Measurements from ENCODE around the gene CACNA1C. TPM values are rescaled to one million over a fixed set of nuclear protein-coding genes. Genes with fewer than 3 reads are reported as not detected.

The CACNA1C gene
- total RNA-seq, 3 donors from 2014 or later = 2.6 to 11.8 (median 9.5) TPM

DNA sequence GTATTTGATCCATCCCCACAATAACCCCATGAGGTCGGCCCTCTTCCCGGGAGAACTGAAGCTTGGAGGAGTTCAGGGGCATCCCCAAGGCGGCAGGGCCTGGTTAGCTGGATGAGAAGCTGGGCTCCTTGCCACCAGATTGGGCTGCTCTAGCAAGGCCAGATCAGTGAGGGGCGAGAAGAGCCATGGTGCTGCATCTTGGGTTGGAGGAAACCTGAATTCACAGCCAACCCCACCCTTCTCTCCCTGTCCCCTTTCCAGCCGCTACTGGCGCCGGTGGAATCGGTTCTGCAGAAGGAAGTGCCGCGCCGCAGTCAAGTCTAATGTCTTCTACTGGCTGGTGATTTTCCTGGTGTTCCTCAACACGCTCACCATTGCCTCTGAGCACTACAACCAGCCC lies 513.4 kb downstream of the CACNA1C start:
- intact Hi-C loops (cut with DNase I; ENCODE audit: low total_unique reads) = no loop called here
- no peak overlapping the region for H3K27ac ChIP-seq
- TF ChIP-seq, protein P1, sequence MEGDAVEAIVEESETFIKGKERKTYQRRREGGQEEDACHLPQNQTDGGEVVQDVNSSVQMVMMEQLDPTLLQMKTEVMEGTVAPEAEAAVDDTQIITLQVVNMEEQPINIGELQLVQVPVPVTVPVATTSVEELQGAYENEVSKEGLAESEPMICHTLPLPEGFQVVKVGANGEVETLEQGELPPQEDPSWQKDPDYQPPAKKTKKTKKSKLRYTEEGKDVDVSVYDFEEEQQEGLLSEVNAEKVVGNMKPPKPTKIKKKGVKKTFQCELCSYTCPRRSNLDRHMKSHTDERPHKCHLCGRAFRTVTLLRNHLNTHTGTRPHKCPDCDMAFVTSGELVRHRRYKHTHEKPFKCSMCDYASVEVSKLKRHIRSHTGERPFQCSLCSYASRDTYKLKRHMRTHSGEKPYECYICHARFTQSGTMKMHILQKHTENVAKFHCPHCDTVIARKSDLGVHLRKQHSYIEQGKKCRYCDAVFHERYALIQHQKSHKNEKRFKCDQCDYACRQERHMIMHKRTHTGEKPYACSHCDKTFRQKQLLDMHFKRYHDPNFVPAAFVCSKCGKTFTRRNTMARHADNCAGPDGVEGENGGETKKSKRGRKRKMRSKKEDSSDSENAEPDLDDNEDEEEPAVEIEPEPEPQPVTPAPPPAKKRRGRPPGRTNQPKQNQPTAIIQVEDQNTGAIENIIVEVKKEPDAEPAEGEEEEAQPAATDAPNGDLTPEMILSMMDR (IDR thresholded peaks at IDR 0.05) = no peak
- no peak for TF ChIP-seq POLR2AphosphoS5 (IDR thresholded peaks at IDR 0.05)
- no peak for TF ChIP-seq POLR2A (IDR thresholded peaks at IDR 0.05)
- H3K9me3 ChIP-seq = no peaks in the 10 kb centered on the region
- H3K27me3 ChIP-seq = no peaks in the 10 kb centered on the region
- H3K4me3 ChIP-seq = no peak overlapping the region
- no peaks in the 10 kb centered on the region for H3K36me3 ChIP-seq
- H3K4me1 ChIP-seq = no peaks in the 10 kb centered on the region
- DNase-seq (ENCODE audit: low spot score in 2 of 2) = no peak

DNA sequence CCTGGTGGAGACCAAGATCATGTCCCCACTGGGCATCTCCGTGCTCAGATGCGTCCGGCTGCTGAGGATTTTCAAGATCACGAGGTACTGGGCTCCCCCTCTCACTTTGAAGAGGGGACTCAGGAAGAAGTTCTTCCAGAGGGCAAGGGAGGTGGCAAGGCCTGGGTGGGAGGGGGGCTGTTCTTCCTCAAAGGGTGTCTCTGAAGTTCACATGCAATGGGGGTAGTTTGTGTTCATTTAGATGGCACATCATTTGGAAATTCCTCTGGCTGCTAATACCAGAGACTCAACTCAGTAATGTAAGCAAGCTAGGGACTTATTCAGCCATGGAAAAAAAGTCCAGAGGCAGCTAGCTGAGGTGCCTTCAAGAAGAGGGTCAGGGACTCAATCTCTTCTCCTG lies 514.9 kb downstream of the CACNA1C start:
- no peak overlapping the region for H3K27ac ChIP-seq
- H3K4me3 ChIP-seq = no peak overlapping the region
- H3K4me1 ChIP-seq = no peaks in the 10 kb centered on the region
- DNase-seq (ENCODE audit: low spot score in 2 of 2) = no peak
- no peaks in the 10 kb centered on the region for H3K27me3 ChIP-seq
- no peak for TF ChIP-seq POLR2AphosphoS5 (IDR thresholded peaks at IDR 0.05)
- intact Hi-C loops (cut with DNase I; ENCODE audit: low total_unique reads) = no loop called here
- H3K36me3 ChIP-seq = no peaks in the 10 kb centered on the region
- no peaks in the 10 kb centered on the region for H3K9me3 ChIP-seq

DNA sequence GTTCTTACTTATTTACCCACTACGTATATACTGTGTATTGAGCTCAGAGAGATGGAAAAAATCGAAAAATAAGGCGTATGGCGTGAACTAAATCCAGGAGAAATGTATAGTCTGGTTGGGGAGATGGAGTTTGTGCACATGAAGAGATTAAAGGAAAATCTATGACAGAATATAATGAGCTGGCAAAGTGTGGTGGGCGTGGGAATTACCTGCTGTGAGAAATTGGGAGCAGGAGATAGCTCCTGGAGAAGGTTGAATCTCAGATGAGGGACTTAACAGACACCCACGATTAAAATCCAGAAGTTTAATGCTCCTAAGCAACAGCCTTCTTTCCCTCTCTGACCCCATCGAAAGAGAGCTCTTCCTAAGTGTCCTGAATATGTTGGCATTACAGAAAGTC lies 517.8 kb downstream of the CACNA1C start:
- H3K36me3 ChIP-seq = no peaks in the 10 kb centered on the region
- H3K27me3 ChIP-seq = no peaks in the 10 kb centered on the region
- intact Hi-C loops (cut with DNase I; ENCODE audit: low total_unique reads) = no loop called here
- no peaks in the 10 kb centered on the region for H3K9me3 ChIP-seq
- no peak for DNase-seq (ENCODE audit: low spot score in 2 of 2)
- TF ChIP-seq, protein P1 (IDR thresholded peaks at IDR 0.05) = no peak
- no peak for TF ChIP-seq POLR2A (IDR thresholded peaks at IDR 0.05)
- TF ChIP-seq POLR2AphosphoS5 (IDR thresholded peaks at IDR 0.05) = no peak
- H3K27ac ChIP-seq = no peak overlapping the region
- H3K4me3 ChIP-seq = no peak overlapping the region
- H3K4me1 ChIP-seq = no peaks in the 10 kb centered on the region

DNA sequence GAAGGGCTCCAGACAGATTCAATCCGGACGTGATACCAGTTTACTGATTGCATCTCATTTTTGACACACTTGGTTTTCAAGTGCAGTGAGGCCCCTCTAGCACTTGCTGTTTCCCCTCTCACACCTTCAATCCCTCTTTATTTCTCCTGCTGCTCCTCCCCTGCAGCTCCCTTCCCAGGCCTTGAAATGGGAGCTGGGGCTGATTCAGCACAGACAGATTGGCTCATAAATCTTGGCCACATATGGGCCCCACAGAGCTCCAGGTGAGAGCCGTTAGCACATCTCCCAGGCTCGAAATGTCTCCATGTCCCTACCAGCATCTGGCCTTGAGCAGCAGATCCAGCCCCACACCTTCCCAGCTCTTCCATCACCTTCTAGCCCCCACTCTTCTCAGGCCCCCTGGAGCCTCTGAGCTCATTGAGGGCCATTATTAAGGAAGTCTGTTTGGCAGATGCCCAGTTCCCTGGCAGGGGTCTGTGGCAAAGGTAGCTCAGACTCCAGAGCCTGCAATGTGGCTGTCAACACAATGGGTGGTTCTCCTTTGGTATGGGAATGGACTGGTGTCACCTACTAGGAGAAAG lies 521.7 kb downstream of the CACNA1C start:
- Histone ChIP-seq H3K9me3 (no peaks in the 10 kb centered on the region), H3K4me1 (no peaks in the 10 kb centered on the region), H3K27ac (no peak overlapping the region), H3K27me3 (no peaks in the 10 kb centered on the region), H3K4me3 (no peak overlapping the region), H3K36me3 (no peaks in the 10 kb centered on the region)
- TF ChIP-seq POLR2AphosphoS5 (IDR thresholded peaks at IDR 0.05) = no peak
- no peak for TF ChIP-seq POLR2A (IDR thresholded peaks at IDR 0.05)
- TF ChIP-seq, protein P1 (IDR thresholded peaks at IDR 0.05) = no peak
- intact Hi-C loops (cut with DNase I; ENCODE audit: low total_unique reads) = no loop called here
- DNase-seq (ENCODE audit: low spot score in 2 of 2) = no peak

DNA sequence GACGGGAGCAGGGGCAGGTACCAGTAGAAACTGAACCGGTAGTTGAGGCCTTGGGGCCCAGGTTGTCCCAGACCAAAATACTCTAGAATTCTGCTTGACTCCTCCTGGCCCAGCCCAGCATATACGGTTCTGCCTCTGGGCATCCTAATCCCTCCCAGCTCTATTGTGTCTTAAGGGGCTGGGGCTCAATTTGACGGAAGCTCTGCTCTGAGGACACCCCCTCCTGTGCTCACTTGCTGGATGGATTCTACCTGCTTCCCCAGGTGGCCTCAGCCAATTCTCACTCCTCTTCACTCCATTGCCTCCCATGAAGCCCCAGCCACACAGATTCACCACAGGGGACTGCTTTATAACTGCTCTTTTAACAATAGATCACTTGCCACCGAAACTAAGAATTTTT lies 522.5 kb downstream of the CACNA1C start:
- intact Hi-C loops (cut with DNase I; ENCODE audit: low total_unique reads) = no loop called here
- no peak overlapping the region for H3K4me3 ChIP-seq
- no peaks in the 10 kb centered on the region for H3K9me3 ChIP-seq
- no peaks in the 10 kb centered on the region for H3K4me1 ChIP-seq
- no peaks in the 10 kb centered on the region for H3K36me3 ChIP-seq
- no peak for TF ChIP-seq POLR2A (IDR thresholded peaks at IDR 0.05)
- TF ChIP-seq POLR2AphosphoS5 (IDR thresholded peaks at IDR 0.05) = no peak
- TF ChIP-seq, protein P1 (IDR thresholded peaks at IDR 0.05) = no peak
- no peak for DNase-seq (ENCODE audit: low spot score in 2 of 2)
- H3K27me3 ChIP-seq = no peaks in the 10 kb centered on the region
- no peak overlapping the region for H3K27ac ChIP-seq

DNA sequence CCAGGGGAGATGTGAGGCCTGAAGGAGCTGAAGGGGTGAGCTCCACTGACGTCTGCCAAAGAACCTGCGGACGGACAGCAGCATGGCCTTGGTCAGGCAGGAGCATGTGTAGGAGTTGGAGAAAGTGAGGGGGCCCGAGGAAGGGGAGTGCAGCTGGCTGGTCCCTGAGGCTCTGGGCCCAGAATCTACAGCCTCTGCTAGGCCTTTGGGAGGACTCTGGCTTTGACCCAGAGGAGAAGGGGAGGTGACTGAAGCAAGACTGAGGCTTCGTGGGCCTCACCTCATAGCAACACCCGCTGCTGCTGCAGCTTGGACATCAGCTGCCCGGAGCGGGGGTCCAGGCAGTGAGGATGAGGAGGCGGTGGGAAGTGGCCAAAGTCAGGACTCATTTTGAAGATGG lies 525.4 kb downstream of the CACNA1C start:
- no peak for DNase-seq (ENCODE audit: low spot score in 2 of 2)
- intact Hi-C loops (cut with DNase I; ENCODE audit: low total_unique reads) = no loop called here
- H3K9me3 ChIP-seq = no peaks in the 10 kb centered on the region
- no peaks in the 10 kb centered on the region for H3K36me3 ChIP-seq
- TF ChIP-seq POLR2AphosphoS5 (IDR thresholded peaks at IDR 0.05) = no peak
- no peak for TF ChIP-seq POLR2A (IDR thresholded peaks at IDR 0.05)
- TF ChIP-seq, protein P1 (IDR thresholded peaks at IDR 0.05) = no peak
- H3K27ac ChIP-seq = no peak overlapping the region
- peaks cover 0 to under 1% of the 10 kb centered on the region in 2 donors for H3K4me1 ChIP-seq
- H3K4me3 ChIP-seq = no peak overlapping the region
- no peaks in the 10 kb centered on the region for H3K27me3 ChIP-seq
